Stimulated activated naive B cell treated with anti-CD40 and anti-IgM and Interleukin-4, amounts not matched to agents 10 μg/mL and 1 μg/mL and 100 μg/mL, for 72 hours (primary cell): ENCODE data around the gene MYL12A.

Experiments
- ATAC-seq, 2 donors: fragments of 150-1000 bp; cut with Tn5 transposase; replicated peaks; 2 replicates each; pipeline ENCODE4 v1.10.0; 2021; ENCODE audit warnings: moderate library complexity in 1 of 2
- DNase-seq: peaks from one replicate; pipeline ENCODE4 v3.0.0; 2021
- H3K27ac Mint-ChIP-seq: one replicate; pipeline ENCODE4 v1.8.0; 2022; ENCODE audit warnings: mild to moderate bottlenecking, mixed read lengths
- H3K27me3 Mint-ChIP-seq, 2 donors: one replicate each; pipeline ENCODE4 v1.8.0; 2022; ENCODE audit warnings: mixed read lengths in 2 of 2
- H3K36me3 Mint-ChIP-seq, 2 donors: one replicate each; pipeline ENCODE4 v1.8.0; 2022; ENCODE audit warnings: mixed read lengths in 2 of 2, mild to moderate bottlenecking in 1 of 2
- H3K4me1 Mint-ChIP-seq, 2 donors: one replicate each; pipeline ENCODE4 v1.8.0; 2022; ENCODE audit warnings: mixed read lengths in 2 of 2, mild to moderate bottlenecking in 1 of 2
- H3K4me3 Mint-ChIP-seq, 2 donors: one replicate each; pipeline ENCODE4 v1.8.0; 2022; ENCODE audit warnings: mild to moderate bottlenecking in 2 of 2, mixed read lengths in 2 of 2, moderate library complexity in 1 of 2
- H3K9me3 Mint-ChIP-seq, 2 donors: one replicate each; pipeline ENCODE4 v1.8.0; 2022; ENCODE audit warnings: mixed read lengths in 2 of 2, mild to moderate bottlenecking in 1 of 2

MYL12A gene

GRCh38 chr18:3236470-3236869 is 11.1 kb upstream of the MYL12A start:
- DNase-seq (no peak), ATAC-seq (no peak)
- H3K27ac Mint-ChIP-seq, result no peak overlapping the region
- H3K4me1 Mint-ChIP-seq, result peaks cover 0 to 6% of the 10 kb centered on the region in 2 donors
- peaks cover 5 to 6% of the 10 kb centered on the region in 2 donors for H3K9me3 Mint-ChIP-seq
- no peak overlapping the region for H3K4me3 Mint-ChIP-seq
- peaks cover 8 to 15% of the 10 kb centered on the region in 2 donors for H3K36me3 Mint-ChIP-seq
- H3K27me3 Mint-ChIP-seq, result no peaks in the 10 kb centered on the region

GRCh38 chr18:3238742-3239141 is 8.9 kb upstream of the MYL12A start:
- Mint-ChIP-seq H3K27ac (no peak overlapping the region), H3K9me3 (peaks cover 7 to 15% of the 10 kb centered on the region in 2 donors), H3K4me3 (no peak overlapping the region), H3K27me3 (no peaks in the 10 kb centered on the region), H3K36me3 (peaks cover 14 to 28% of the 10 kb centered on the region in 2 donors), H3K4me1 (peaks cover 0 to 6% of the 10 kb centered on the region in 2 donors)
- DNase-seq (no peak), ATAC-seq (no peak)

GRCh38 chr18:3245185-3245564 is 2.4 kb upstream of the MYL12A start:
- Mint-ChIP-seq H3K4me1 (peaks cover 13 to 27% of the 10 kb centered on the region in 2 donors), H3K27ac (peak overlapping the region; percentile 69), H3K36me3 (peaks cover 24 to 33% of the 10 kb centered on the region in 2 donors), H3K9me3 (peaks cover 7 to 15% of the 10 kb centered on the region in 2 donors), H3K4me3 (peak overlapping the region; percentile 87 to 89), H3K27me3 (no peaks in the 10 kb centered on the region)
- no peak for DNase-seq
- no peak for ATAC-seq

- peak overlapping the region; percentile 87 to 89 for H3K4me3 Mint-ChIP-seq
Observed at GRCh38 chr18:3245853-3246634, 1.6 kb upstream of the MYL12A start.

GRCh38 chr18:3246635-3247239 is 864 bp upstream of the MYL12A start:
- no peak for DNase-seq
- peaks cover 15 to 36% of the 10 kb centered on the region in 2 donors for H3K4me1 Mint-ChIP-seq

More at GRCh38 chr18:3245853-3246634, 1.6 kb upstream of the MYL12A start:
- no peaks in the 10 kb centered on the region for H3K27me3 Mint-ChIP-seq
- H3K36me3 Mint-ChIP-seq, result peaks cover 23 to 32% of the 10 kb centered on the region in 2 donors
- ATAC-seq (peak; percentile 65 to 66), DNase-seq (peak; percentile 81)
- H3K9me3 Mint-ChIP-seq, result peaks cover 2 to 9% of the 10 kb centered on the region in 2 donors
- peaks cover 15 to 34% of the 10 kb centered on the region in 2 donors for H3K4me1 Mint-ChIP-seq
- peak overlapping the region; percentile 99 for H3K27ac Mint-ChIP-seq

GRCh38 chr18:3248062-3248657 is 559 bp downstream of the MYL12A start:
- H3K27ac Mint-ChIP-seq, result peak overlapping the region; percentile 99
- peaks cover 18 to 46% of the 10 kb centered on the region in 2 donors for H3K4me1 Mint-ChIP-seq
- ATAC-seq (no peak), DNase-seq (no peak)
- H3K36me3 Mint-ChIP-seq, result peaks cover 19 to 20% of the 10 kb centered on the region in 2 donors
- no peaks in the 10 kb centered on the region for H3K9me3 Mint-ChIP-seq
- H3K27me3 Mint-ChIP-seq, result no peaks in the 10 kb centered on the region
- peak overlapping the region; percentile 87 to 89 for H3K4me3 Mint-ChIP-seq

More at GRCh38 chr18:3246635-3247239, 864 bp upstream of the MYL12A start:
- peaks cover 2 to 7% of the 10 kb centered on the region in 2 donors for H3K9me3 Mint-ChIP-seq
- H3K27me3 Mint-ChIP-seq, result no peaks in the 10 kb centered on the region
- peak overlapping the region; percentile 87 to 89 for H3K4me3 Mint-ChIP-seq
- peak overlapping the region; percentile 99 for H3K27ac Mint-ChIP-seq
- peaks cover 22 to 26% of the 10 kb centered on the region in 2 donors for H3K36me3 Mint-ChIP-seq
- ATAC-seq, result peak; percentile 9 to 10

GRCh38 chr18:3248658-3249359 is 1.2 kb downstream of the MYL12A start:
- no peak for ATAC-seq
- no peak for DNase-seq
- Mint-ChIP-seq H3K9me3 (no peaks in the 10 kb centered on the region), H3K4me1 (peaks cover 18 to 51% of the 10 kb centered on the region in 2 donors), H3K36me3 (peaks cover 23 to 26% of the 10 kb centered on the region in 2 donors), H3K4me3 (peak overlapping the region; percentile 87 to 89), H3K27ac (peak overlapping the region; percentile 99), H3K27me3 (no peaks in the 10 kb centered on the region)

- H3K27ac Mint-ChIP-seq, result peak overlapping the region; percentile 43
- H3K4me1 Mint-ChIP-seq, result peaks cover 24 to 57% of the 10 kb centered on the region in 2 donors
- peaks cover 34 to 37% of the 10 kb centered on the region in 2 donors for H3K36me3 Mint-ChIP-seq
- DNase-seq (no peak), ATAC-seq (no peak)
- H3K27me3 Mint-ChIP-seq, result no peaks in the 10 kb centered on the region
- H3K4me3 Mint-ChIP-seq, result peak overlapping the region; percentile 68 to 75
- H3K9me3 Mint-ChIP-seq, result no peaks in the 10 kb centered on the region
Observed at GRCh38 chr18:3250237-3251107, 2.9 kb downstream of the MYL12A start.

GRCh38 chr18:3251249-3251962 is 3.8 kb downstream of the MYL12A start:
- Mint-ChIP-seq H3K4me3 (no peak overlapping the region), H3K27me3 (no peaks in the 10 kb centered on the region), H3K9me3 (no peaks in the 10 kb centered on the region), H3K36me3 (peaks cover 40 to 45% of the 10 kb centered on the region in 2 donors), H3K27ac (no peak overlapping the region), H3K4me1 (peaks cover 24 to 56% of the 10 kb centered on the region in 2 donors)
- DNase-seq (no peak), ATAC-seq (no peak)

- ATAC-seq (no peak), DNase-seq (no peak)
- Mint-ChIP-seq H3K4me1 (peaks cover 25 to 58% of the 10 kb centered on the region in 2 donors), H3K4me3 (no peak overlapping the region), H3K27me3 (no peaks in the 10 kb centered on the region), H3K36me3 (peaks cover 40 to 49% of the 10 kb centered on the region in 2 donors), H3K27ac (no peak overlapping the region), H3K9me3 (no peaks in the 10 kb centered on the region)
Observed at GRCh38 chr18:3251963-3252277, 4.3 kb downstream of the MYL12A start.

GRCh38 chr18:3252843-3253242 is 5.2 kb downstream of the MYL12A start:
- H3K27me3 Mint-ChIP-seq, result no peaks in the 10 kb centered on the region
- ATAC-seq (no peak), DNase-seq (no peak)
- H3K4me3 Mint-ChIP-seq, result no peak overlapping the region
- H3K36me3 Mint-ChIP-seq, result peaks cover 42 to 53% of the 10 kb centered on the region in 2 donors
- no peak overlapping the region for H3K27ac Mint-ChIP-seq
- peaks cover 29 to 67% of the 10 kb centered on the region in 2 donors for H3K4me1 Mint-ChIP-seq
- no peaks in the 10 kb centered on the region for H3K9me3 Mint-ChIP-seq

- ATAC-seq (no peak), DNase-seq (no peak)
- no peaks in the 10 kb centered on the region for H3K27me3 Mint-ChIP-seq
- H3K27ac Mint-ChIP-seq, result peak overlapping the region; percentile 65
- peaks cover 43 to 58% of the 10 kb centered on the region in 2 donors for H3K36me3 Mint-ChIP-seq
- H3K9me3 Mint-ChIP-seq, result no peaks in the 10 kb centered on the region
- no peak overlapping the region for H3K4me3 Mint-ChIP-seq
- H3K4me1 Mint-ChIP-seq, result peaks cover 34 to 73% of the 10 kb centered on the region in 2 donors
Observed at GRCh38 chr18:3254725-3255124, 7.1 kb downstream of the MYL12A start.
